Progenitor cell of endocrine pancreas (in vitro differentiated cells): ENCODE results near the gene PGS1. TPM values are rescaled to one million over a fixed set of nuclear protein-coding genes. Genes with fewer than 3 reads are reported as not detected.

ENCODE experiments used
- DNase-seq: peaks from one replicate; pipeline ENCODE4 v3.0.0; 2021; ENCODE audit warnings: low spot score; ENCODE audit not compliant: unreplicated experiment
- H3K27ac Mint-ChIP-seq: 2 replicates; pipeline ENCODE4 v1.8.0; 2021; ENCODE audit warnings: mild to moderate bottlenecking, moderate library complexity, mixed read lengths
- H3K27me3 Mint-ChIP-seq: 2 replicates; pipeline ENCODE4 v1.8.0; 2021; ENCODE audit warnings: mixed read lengths
- H3K36me3 Mint-ChIP-seq: 2 replicates; pipeline ENCODE4 v1.8.0; 2022; ENCODE audit warnings: mixed read lengths; ENCODE audit not compliant: insufficient read depth
- H3K4me1 Mint-ChIP-seq: 2 replicates; pipeline ENCODE4 v1.8.0; 2021; ENCODE audit warnings: low read depth, mixed read lengths
- H3K4me3 Mint-ChIP-seq: 2 replicates; pipeline ENCODE4 v1.8.0; 2021; ENCODE audit warnings: low read depth, mild to moderate bottlenecking, moderate library complexity, mixed read lengths
- H3K9me3 Mint-ChIP-seq: 2 replicates; pipeline ENCODE4 v1.8.0; 2021; ENCODE audit warnings: low read depth, mixed read lengths
- CTCF ChIP-seq: fragments of 200-600 bp; sonication (generic); IDR thresholded peaks from one replicate; pipeline ENCODE4 v1.5.0; 2021; ENCODE audit warnings: antibody characterized with exemption, mild to moderate bottlenecking; ENCODE audit not compliant: unreplicated experiment
- total RNA-seq: library from RNA; stranded (reverse); gene quantifications from 2 replicates; pipeline ENCODE4 v1.2.1, GENCODE V29; 2021

The PGS1 gene
- total RNA-seq, 1 donor from 2014 or later: 66.1 TPM

DNA sequence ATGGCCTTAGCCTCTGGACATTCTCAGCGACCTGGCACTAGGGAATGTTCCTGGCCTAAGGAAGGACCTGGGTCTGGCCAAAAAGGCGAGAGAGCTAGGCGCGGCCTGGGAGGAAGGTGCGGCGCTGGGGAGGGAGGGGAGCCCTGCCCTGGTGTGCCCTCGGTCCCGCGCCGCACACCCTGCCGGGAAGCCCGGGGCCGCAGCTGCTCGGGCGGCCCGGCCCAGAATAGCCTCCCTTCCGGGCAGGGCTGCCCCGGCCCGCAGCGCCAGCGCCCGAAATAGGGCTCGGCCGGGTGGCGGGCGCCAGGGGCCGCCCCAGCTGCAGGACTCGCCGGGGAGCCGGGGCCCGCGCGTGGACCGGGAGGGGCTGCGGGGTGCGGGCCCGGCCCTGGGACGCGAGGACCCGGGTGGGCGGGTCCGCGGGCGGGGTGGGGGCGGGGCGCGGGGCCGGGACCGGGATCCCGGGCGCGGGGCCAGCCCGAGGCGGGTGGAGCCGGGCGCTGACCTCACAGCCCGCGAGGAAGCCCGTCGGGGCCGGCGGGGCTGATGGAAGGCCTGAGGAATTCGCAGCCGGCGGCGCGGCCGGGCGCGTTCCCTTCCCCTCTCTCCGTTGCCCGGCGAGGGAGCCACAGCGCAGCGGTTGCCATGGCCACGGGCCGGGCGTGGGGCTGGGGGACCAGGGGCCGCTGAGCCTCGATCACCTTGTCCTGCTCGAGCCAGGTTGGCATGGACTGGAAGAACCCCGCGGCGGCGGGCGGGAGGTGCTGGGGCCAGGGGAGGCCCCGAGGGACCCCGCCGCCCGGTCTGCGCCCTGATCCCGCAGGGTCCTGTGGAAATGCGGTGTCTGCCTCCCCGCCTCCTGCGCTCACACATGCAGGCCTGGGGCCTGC lies 36.6 kb upstream of the PGS1 start:
- DNase-seq: peak; percentile 66
- TF ChIP-seq CTCF: no peak
- Mint-ChIP-seq H3K4me1 (peaks cover 6% of the 10 kb centered on the region), H3K27ac (no peak overlapping the region), H3K9me3 (no peaks in the 10 kb centered on the region), H3K4me3 (peak overlapping the region; percentile 29), H3K27me3 (peaks cover 31% of the 10 kb centered on the region), H3K36me3 (no peaks in the 10 kb centered on the region)

GRCh38 chr17:78342449-78343186 lies 35.8 kb upstream of the PGS1 start:
- Mint-ChIP-seq H3K27ac (no peak overlapping the region), H3K9me3 (no peaks in the 10 kb centered on the region), H3K4me1 (peaks cover 6% of the 10 kb centered on the region), H3K27me3 (peaks cover 34% of the 10 kb centered on the region), H3K36me3 (no peaks in the 10 kb centered on the region), H3K4me3 (no peak overlapping the region)
- no peak for TF ChIP-seq CTCF
- DNase-seq: no peak

- no peak overlapping the region for H3K27ac Mint-ChIP-seq
- TF ChIP-seq CTCF: no peak
- no peak for DNase-seq
- no peaks in the 10 kb centered on the region for H3K36me3 Mint-ChIP-seq
- no peak overlapping the region for H3K4me3 Mint-ChIP-seq
- peaks cover 39% of the 10 kb centered on the region for H3K27me3 Mint-ChIP-seq
- H3K4me1 Mint-ChIP-seq: peaks cover 6% of the 10 kb centered on the region
- H3K9me3 Mint-ChIP-seq: no peaks in the 10 kb centered on the region
Measured at GRCh38 chr17:78343187-78343542, 35.3 kb upstream of the PGS1 start.

DNA sequence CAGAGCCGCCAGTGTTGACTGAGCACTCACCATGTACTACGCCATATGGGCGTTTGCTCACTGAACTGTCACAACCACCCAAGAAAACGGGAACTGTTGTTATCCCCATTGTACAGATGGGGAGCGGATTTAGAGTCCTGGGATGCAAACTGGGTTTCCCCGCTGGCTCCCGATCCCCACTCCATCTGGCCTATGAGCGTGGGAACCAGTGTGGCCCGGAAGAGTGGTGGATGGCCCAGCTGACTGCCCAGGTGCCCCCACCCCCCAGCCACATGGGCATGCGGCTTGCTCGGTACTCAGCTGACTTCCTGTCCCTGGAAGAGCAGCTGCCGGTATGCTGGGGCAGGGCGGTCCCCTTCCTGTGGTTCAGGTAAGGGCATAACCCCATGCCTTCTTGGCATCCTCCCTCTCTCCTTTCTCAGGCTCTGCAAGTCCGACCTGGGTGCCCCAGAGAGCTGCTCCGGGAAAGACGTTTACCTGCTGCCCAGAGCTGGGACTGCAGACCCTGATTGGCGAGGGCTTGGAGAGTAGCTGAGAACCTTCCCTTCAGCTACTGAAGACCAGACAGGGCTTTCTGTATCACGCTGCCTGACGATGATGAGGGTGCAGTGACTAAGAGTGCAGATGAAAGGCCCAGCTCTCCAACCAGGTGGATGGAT lies 34.8 kb upstream of the PGS1 start:
- Mint-ChIP-seq H3K36me3 (no peaks in the 10 kb centered on the region), H3K9me3 (no peaks in the 10 kb centered on the region), H3K27ac (no peak overlapping the region), H3K4me1 (peaks cover 6% of the 10 kb centered on the region), H3K4me3 (no peak overlapping the region), H3K27me3 (peaks cover 43% of the 10 kb centered on the region)
- DNase-seq: no peak
- TF ChIP-seq CTCF: no peak

DNA sequence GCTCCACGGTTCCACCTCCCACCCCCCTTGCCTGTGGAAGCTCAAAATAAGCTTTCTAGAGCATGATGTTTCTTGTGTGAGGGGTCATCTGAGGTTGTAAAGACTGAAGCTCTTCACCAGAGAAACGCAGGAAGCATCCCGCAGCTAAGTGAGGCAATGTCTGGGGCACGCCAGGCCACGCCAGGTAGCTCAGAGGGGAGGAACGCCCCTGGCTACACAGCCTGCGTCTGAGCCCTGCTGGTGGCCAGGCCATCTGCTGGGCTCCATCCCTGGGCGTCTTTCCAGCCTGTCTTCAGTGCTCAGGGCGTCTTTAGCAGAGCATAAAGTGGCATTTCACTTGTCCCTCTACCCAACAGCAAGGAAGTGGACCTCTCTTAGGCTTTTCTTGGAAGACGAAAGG lies 33.8 kb upstream of the PGS1 start:
- TF ChIP-seq CTCF: no peak

More for the DNA sequence above, 33.8 kb upstream of the PGS1 start:
- no peak overlapping the region for H3K4me3 Mint-ChIP-seq
- H3K9me3 Mint-ChIP-seq: no peaks in the 10 kb centered on the region
- peaks cover 46% of the 10 kb centered on the region for H3K27me3 Mint-ChIP-seq
- no peak for DNase-seq
- no peak overlapping the region for H3K27ac Mint-ChIP-seq
- no peaks in the 10 kb centered on the region for H3K36me3 Mint-ChIP-seq
- no peaks in the 10 kb centered on the region for H3K4me1 Mint-ChIP-seq
